GM21390 (cell line): ENCODE results near the gene GRIN3B.

Source experiments
- ATAC-seq: cut with Tn5 transposase; IDR thresholded peaks from one replicate; pipeline ENCODE4 v1.9.1; 2021; ENCODE audit not compliant: unreplicated experiment

The GRIN3B gene

GRCh38 chr19:1040476-1041271 is 40.5 kb downstream of the GRIN3B start:
- peak; percentile 29 for ATAC-seq

GRCh38 chr19:1041272-1041834 is 41.1 kb downstream of the GRIN3B start:
- no peak for ATAC-seq

GRCh38 chr19:1041835-1042685 is 41.8 kb downstream of the GRIN3B start:
- ATAC-seq: no peak

- no peak for ATAC-seq
Observed at GRCh38 chr19:1042689-1043511, 42.7 kb downstream of the GRIN3B start.

- ATAC-seq: no peak
Observed at GRCh38 chr19:1045247-1045603, 45.0 kb downstream of the GRIN3B start.

- ATAC-seq: no peak
Observed at GRCh38 chr19:1046117-1046626, 46.0 kb downstream of the GRIN3B start.

GRCh38 chr19:1046836-1047695 is 46.8 kb downstream of the GRIN3B start:
- ATAC-seq: no peak

- no peak for ATAC-seq
Observed at GRCh38 chr19:1047696-1048147, 47.5 kb downstream of the GRIN3B start.

GRCh38 chr19:1049106-1049505 is 48.9 kb downstream of the GRIN3B start:
- ATAC-seq: no peak

GRCh38 chr19:1049800-1050199 is 49.6 kb downstream of the GRIN3B start:
- ATAC-seq: no peak

GRCh38 chr19:1050989-1051788 is 51.0 kb downstream of the GRIN3B start:
- no peak for ATAC-seq

- no peak for ATAC-seq
Observed at GRCh38 chr19:1051791-1052190, 51.6 kb downstream of the GRIN3B start.

GRCh38 chr19:1052349-1052975 is 52.2 kb downstream of the GRIN3B start:
- no peak for ATAC-seq

GRCh38 chr19:1053176-1054101 is 53.2 kb downstream of the GRIN3B start:
- ATAC-seq: no peak

- no peak for ATAC-seq
Observed at GRCh38 chr19:1054102-1055027, 54.1 kb downstream of the GRIN3B start.

GRCh38 chr19:1055028-1055425 is 54.8 kb downstream of the GRIN3B start:
- ATAC-seq: no peak
